DOHH2 (cell line): ENCODE measurements around the gene SLC30A2.
A peak's percentile ranks its signal among the peaks of the same experiment; 100 is the strongest.

Experiments
- H3F3A ChIP-seq: fragments of 200-600 bp; sonication (generic), shearing (Covaris generic); 2 replicates; pipeline ENCODE4 v1.6.0; 2016; ENCODE audit warnings: antibody characterized with exemption, mild to moderate bottlenecking; ENCODE audit not compliant: control insufficient read depth, insufficient read depth
- H3K27ac ChIP-seq: fragments of 200-600 bp; sonication (generic); 2 replicates; pipeline ENCODE4 v1.5.1; 2014; ENCODE audit warnings: low read depth, mild to moderate bottlenecking, low read length, moderate library complexity
- H3K27me3 ChIP-seq: fragments of 200-600 bp; sonication (generic); 2 replicates; pipeline ENCODE4 v1.6.1; 2014; ENCODE audit warnings: mild to moderate bottlenecking, low read length, mixed read lengths; ENCODE audit not compliant: control insufficient read depth
- H3K36me3 ChIP-seq: fragments of 200-600 bp; sonication (generic); 2 replicates; pipeline ENCODE4 v1.6.1; 2014; ENCODE audit warnings: mild to moderate bottlenecking, low read length, moderate library complexity, mixed read lengths; ENCODE audit not compliant: control insufficient read depth
- H3K4me1 ChIP-seq: fragments of 200-600 bp; sonication (generic); 2 replicates; pipeline ENCODE4 v1.6.1; 2014; ENCODE audit warnings: mild to moderate bottlenecking, low read length, mixed read lengths; ENCODE audit not compliant: control insufficient read depth
- H3K4me2 ChIP-seq: fragments of 200-600 bp; sonication (generic); 2 replicates; pipeline ENCODE4 v1.6.0; 2014; ENCODE audit warnings: mild to moderate bottlenecking, low read length, moderate library complexity
- H3K4me3 ChIP-seq: fragments of 200-600 bp; sonication (generic); 2 replicates; pipeline ENCODE4 v1.5.1; 2014; ENCODE audit warnings: mild to moderate bottlenecking, low read length, mixed read lengths
- H3K79me2 ChIP-seq: fragments of 200-600 bp; sonication (generic); 2 replicates; pipeline ENCODE4 v1.6.1; 2014; ENCODE audit warnings: mild to moderate bottlenecking, low read length, mixed read lengths; ENCODE audit not compliant: control insufficient read depth
- H3K9me2 ChIP-seq: fragments of 200-600 bp; sonication (generic); replicated peaks from 2 replicates; pipeline ENCODE4 v1.6.1; 2014; ENCODE audit warnings: mild to moderate bottlenecking, low read length, mixed read lengths; ENCODE audit not compliant: control insufficient read depth
- H3K9me3 ChIP-seq: fragments of 200-600 bp; sonication (generic); 2 replicates; pipeline ENCODE4 v1.6.1; 2014; ENCODE audit warnings: antibody characterized with exemption, low read length, mixed read lengths; ENCODE audit not compliant: control insufficient read depth, insufficient read depth
- H4K20me1 ChIP-seq: fragments of 200-600 bp; sonication (generic); 2 replicates; pipeline ENCODE4 v1.6.0; 2014; ENCODE audit warnings: low read depth, mild to moderate bottlenecking, antibody characterized with exemption, low read length, moderate library complexity; ENCODE audit not compliant: control insufficient read depth, insufficient read depth
- EZH2phosphoT487 ChIP-seq: fragments of 200-600 bp; sonication (generic); IDR thresholded peaks from 2 replicates; pipeline ENCODE4 v1.6.1; 2017; ENCODE audit warnings: borderline replicate concordance, mild to moderate bottlenecking, antibody characterized with exemption, low read length, moderate library complexity, mixed read lengths
- TF ChIP-seq, protein P1 (sequence below): fragments of 200-600 bp; sonication (generic); IDR thresholded peaks from one replicate; pipeline ENCODE4 v1.5.1; 2014; ENCODE audit warnings: antibody characterized with exemption, mild to moderate bottlenecking, low read depth, low read length; ENCODE audit not compliant: poor library complexity, severe bottlenecking

The SLC30A2 gene

DNA sequence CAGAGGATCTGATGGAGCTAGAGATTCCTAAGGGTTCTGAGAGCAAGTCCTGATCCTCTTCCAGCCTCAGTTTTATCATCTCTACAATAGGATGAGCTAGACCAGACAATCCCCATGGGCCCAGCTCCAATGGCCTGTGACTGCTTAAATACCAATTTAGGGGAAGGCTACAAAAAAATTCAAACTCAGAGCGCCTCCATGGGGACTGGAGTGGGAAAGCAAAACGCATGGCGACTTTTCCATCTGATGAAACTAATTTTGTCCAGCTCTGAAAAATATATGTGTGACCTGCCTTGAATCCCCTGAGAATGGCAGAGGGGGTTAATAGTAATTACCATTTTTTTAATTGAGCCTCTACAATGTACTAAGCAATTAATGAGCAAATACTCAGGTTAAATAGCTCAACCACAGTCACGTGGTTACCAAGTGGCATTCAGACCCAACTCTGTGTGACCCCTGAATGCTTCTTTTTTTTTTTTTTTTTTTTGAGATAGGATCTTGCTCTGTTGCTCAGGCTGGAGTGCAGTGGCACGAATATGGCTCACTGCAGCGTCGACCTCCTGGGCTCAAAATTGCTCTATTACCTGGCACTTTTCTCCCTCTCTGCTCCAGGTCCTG, 15.9 kb downstream of the SLC30A2 start:
- TF ChIP-seq EZH2phosphoT487 = no peak
- TF ChIP-seq, protein P1, sequence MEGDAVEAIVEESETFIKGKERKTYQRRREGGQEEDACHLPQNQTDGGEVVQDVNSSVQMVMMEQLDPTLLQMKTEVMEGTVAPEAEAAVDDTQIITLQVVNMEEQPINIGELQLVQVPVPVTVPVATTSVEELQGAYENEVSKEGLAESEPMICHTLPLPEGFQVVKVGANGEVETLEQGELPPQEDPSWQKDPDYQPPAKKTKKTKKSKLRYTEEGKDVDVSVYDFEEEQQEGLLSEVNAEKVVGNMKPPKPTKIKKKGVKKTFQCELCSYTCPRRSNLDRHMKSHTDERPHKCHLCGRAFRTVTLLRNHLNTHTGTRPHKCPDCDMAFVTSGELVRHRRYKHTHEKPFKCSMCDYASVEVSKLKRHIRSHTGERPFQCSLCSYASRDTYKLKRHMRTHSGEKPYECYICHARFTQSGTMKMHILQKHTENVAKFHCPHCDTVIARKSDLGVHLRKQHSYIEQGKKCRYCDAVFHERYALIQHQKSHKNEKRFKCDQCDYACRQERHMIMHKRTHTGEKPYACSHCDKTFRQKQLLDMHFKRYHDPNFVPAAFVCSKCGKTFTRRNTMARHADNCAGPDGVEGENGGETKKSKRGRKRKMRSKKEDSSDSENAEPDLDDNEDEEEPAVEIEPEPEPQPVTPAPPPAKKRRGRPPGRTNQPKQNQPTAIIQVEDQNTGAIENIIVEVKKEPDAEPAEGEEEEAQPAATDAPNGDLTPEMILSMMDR = peak; percentile 41
- Histone ChIP-seq H3F3A (no peaks in the 10 kb centered on the region), H3K4me2 (no peak overlapping the region), H3K36me3 (no peaks in the 10 kb centered on the region), H3K9me2 (no peaks in the 10 kb centered on the region), H3K4me3 (no peak overlapping the region), H3K4me1 (peaks cover 4% of the 10 kb centered on the region), H4K20me1 (no peaks in the 10 kb centered on the region), H3K27ac (no peak overlapping the region), H3K79me2 (no peaks in the 10 kb centered on the region), H3K27me3 (peaks cover 12% of the 10 kb centered on the region), H3K9me3 (no peaks in the 10 kb centered on the region)

DNA sequence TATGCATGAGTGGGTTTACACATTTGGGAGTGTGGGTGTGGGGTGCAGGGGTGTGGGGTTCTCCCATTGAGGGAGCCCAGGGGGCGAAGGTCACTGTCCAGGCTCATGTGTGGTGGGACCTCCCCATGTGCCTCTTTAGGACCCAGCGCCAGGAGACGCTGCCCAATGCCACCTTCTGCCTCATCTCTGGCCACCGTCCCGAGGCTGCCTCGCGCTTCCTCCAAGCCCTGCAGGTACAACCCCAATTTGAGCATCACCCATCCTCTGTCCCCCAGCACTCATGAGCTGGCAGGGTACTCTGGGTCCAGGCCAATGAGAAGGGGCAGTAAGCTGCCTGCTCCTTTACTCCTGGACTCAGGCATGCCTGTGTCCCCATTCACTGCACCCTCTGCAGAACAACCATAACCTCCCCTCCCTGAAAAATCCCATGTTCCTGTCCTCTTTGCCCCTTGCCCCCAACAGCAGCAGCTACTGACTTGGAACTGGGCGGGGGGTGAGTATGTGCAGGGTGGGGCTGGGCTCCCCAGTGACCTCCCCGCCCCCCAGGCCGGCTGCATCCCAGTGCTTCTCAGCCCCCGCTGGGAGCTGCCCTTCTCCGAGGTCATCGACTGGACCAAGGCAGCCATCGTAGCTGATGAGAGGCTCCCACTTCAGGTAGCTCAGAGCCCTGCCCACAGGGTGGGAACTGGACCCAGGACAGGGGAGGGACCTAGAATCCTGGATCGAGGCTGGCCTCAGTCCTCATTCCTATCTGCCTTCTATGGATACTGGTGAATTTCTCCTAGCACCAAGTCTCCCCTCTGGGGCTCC, 16.7 kb downstream of the SLC30A2 start:
- Histone ChIP-seq H3K9me3 (no peaks in the 10 kb centered on the region), H3K27me3 (peaks cover 9% of the 10 kb centered on the region), H3F3A (no peaks in the 10 kb centered on the region), H3K27ac (no peak overlapping the region), H3K9me2 (no peaks in the 10 kb centered on the region), H3K36me3 (no peaks in the 10 kb centered on the region), H3K4me2 (no peak overlapping the region), H3K4me1 (no peaks in the 10 kb centered on the region), H3K4me3 (no peak overlapping the region), H4K20me1 (no peaks in the 10 kb centered on the region), H3K79me2 (no peaks in the 10 kb centered on the region)
- no peak for TF ChIP-seq EZH2phosphoT487
- TF ChIP-seq, protein P1 = no peak

DNA sequence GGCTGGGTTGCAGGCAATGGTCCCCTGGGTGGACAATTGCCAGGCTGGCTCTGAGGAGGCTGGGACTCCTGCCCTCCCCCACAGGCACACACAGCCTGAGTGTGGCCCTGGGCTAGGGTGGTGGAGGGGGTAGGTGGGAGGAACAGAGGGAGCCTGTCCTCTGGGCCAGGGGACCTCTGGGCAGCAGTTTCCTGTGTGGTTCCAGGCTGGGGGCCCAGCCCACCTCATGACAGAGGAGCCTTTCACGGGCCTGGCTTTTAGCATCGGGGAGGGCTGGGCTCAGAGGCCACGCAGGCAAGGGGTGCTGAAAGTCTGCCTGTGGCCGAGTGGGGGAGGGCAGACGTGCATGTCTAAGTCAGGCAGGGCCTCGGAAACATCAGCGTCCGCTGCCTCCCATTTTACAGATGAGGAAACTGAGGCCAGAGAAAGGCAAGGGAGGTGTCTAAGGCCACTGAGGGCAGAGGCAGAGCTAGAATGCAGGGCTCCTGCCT, 17.4 kb downstream of the SLC30A2 start:
- H3K4me2 ChIP-seq = no peak overlapping the region
- no peak overlapping the region for H3K27ac ChIP-seq
- H3K9me3 ChIP-seq = no peaks in the 10 kb centered on the region
- no peaks in the 10 kb centered on the region for H3F3A ChIP-seq
- no peaks in the 10 kb centered on the region for H3K4me1 ChIP-seq
- peaks cover 8% of the 10 kb centered on the region for H3K27me3 ChIP-seq
- H3K9me2 ChIP-seq = no peaks in the 10 kb centered on the region
- H4K20me1 ChIP-seq = no peaks in the 10 kb centered on the region
- H3K79me2 ChIP-seq = no peaks in the 10 kb centered on the region
- TF ChIP-seq, protein P1 = no peak
- no peak for TF ChIP-seq EZH2phosphoT487
- H3K4me3 ChIP-seq = no peak overlapping the region
- no peaks in the 10 kb centered on the region for H3K36me3 ChIP-seq
